ENCODE results near the gene SPSB1. TPM values are rescaled to one million over a fixed set of nuclear protein-coding genes. Genes with fewer than 3 reads are reported as not detected.

SPSB1 gene
- total and polyA plus RNA-seq, 2 of the 4 experiments (the other 2 are of a cell fraction) = 16.7 to 19.8 TPM

DNA sequence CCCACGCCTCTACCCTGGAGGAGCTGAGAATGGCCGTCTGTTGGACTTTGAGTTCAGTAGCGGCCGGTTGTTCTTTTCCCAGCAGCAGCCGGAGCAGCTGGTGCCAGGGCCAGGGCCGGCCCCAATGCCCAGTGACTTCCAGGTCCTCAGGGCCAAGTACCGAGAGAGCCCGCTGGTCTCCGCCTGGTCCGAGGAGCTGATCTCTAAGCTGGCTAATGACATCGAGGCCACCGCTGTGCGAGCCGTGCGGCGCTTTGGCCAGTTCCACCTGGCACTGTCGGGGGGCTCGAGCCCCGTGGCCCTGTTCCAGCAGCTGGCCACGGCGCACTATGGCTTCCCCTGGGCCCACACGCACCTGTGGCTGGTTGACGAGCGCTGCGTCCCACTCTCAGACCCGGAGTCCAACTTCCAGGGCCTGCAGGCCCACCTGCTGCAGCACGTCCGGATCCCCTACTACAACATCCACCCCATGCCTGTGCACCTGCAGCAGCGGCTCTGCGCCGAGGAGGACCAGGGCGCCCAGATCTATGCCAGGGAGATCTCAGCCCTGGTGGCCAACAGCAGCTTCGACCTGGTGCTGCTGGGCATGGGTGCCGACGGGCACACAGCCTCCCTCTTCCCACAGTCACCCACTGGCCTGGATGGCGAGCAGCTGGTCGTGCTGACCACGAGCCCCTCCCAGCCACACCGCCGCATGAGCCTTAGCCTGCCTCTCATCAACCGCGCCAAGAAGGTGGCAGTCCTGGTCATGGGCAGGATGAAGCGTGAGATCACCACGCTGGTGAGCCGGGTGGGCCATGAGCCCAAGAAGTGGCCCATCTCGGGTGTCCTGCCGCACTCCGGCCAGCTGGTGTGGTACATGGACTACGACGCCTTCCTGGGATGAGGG lies 28.5 kb upstream of the SPSB1 start (continued):
- no peak for TF ChIP-seq BHLHE40 (IDR thresholded peaks at IDR 0.05; ENCODE audit: low read depth, low read length)

DNA sequence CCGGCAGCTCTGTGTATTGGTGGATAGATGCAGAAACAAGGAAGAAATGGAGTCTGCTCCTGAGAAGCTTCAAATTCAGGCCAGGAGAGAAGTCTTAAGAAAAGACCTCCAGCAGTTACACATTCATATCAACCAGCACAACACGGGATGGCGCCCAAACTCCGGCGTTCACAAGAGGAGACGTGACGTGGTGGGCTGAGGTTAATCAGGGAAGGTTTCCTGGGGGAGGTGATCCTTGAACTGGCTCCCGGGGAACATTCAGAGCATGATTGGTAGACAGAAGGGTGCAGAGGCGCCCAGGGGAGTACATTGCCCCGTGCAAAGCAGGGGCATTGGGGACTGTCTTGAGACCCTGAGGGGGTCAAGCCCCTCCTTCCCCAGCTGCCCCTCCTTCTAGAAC lies 27.7 kb upstream of the SPSB1 start:
- Histone ChIP-seq H3K4ac (ENCODE audit: low read depth, low read length) (no peak overlapping the region), H3K4me3 (ENCODE audit: insufficient read depth, low read depth, low read length) (no peak overlapping the region), H2BK5ac (ENCODE audit: low read depth, low read length, poor library complexity, severe bottlenecking) (no peak overlapping the region), H3K4me2 (ENCODE audit: low read depth, low read length) (no peak overlapping the region), H3K9me3 (ENCODE audit: control insufficient read depth, insufficient read depth, low read length) (no peaks in the 10 kb centered on the region), H3K9ac (ENCODE audit: low read depth, low read length) (no peak overlapping the region), H2AK9ac (replicated peaks; ENCODE audit: low read depth, low read length, poor library complexity) (no peak overlapping the region), H3K56ac (ENCODE audit: extremely low read depth, insufficient read depth, low read length) (no peak overlapping the region), H3K36me3 (ENCODE audit: control insufficient read depth, insufficient read depth, low read length) (peaks cover 36% of the 10 kb centered on the region; the same call in 1 of the 2 replicates), H3K27me3 (ENCODE audit: control insufficient read depth, insufficient read depth, low read length) (no peaks in the 10 kb centered on the region), H3K14ac (replicated peaks; ENCODE audit: low read depth, low read length) (no peak overlapping the region), H2AFZ (replicated peaks; ENCODE audit: low read length, poor library complexity) (no peak overlapping the region), H2AK5ac (ENCODE audit: low read depth, low read length) (no peak overlapping the region), H2BK20ac (ENCODE audit: low read depth, low read length) (no peak overlapping the region), H3K18ac (ENCODE audit: low read depth, low read length) (no peak overlapping the region), H3K27ac (ENCODE audit: insufficient read depth, low read length) (no peak overlapping the region), H2BK15ac (ENCODE audit: low read depth, low read length) (no peak overlapping the region), H3K79me1 (ENCODE audit: low read depth in 1 of 2, low read length in 2 of 2) (peaks cover 6 to 25% of the 10 kb centered on the region in 2 experiments), H4K8ac (ENCODE audit: low read depth in 2 of 2, low read length in 2 of 2) (no peak overlapping the region), H3K23ac (ENCODE audit: low read depth, low read length) (no peak overlapping the region), H4K20me1 (ENCODE audit: insufficient read depth, low read length) (peaks cover 9% of the 10 kb centered on the region; the same call in 1 of the 2 replicates), H2BK120ac (ENCODE audit: low read depth, low read length) (no peak overlapping the region), H4K91ac (ENCODE audit: insufficient read depth, low read depth, low read length) (no peak overlapping the region), H3K4me1 (ENCODE audit: control insufficient read depth, insufficient read depth, low read length) (peaks cover 6% of the 10 kb centered on the region), H4K5ac (ENCODE audit: low read depth, low read length) (no peak overlapping the region), H3K9me1 (ENCODE audit: insufficient read depth, low read length) (peaks cover 5% of the 10 kb centered on the region)
- in situ Hi-C loops (cut with MboI; ENCODE audit: low sequenced_read_pairs) (no loop called here), intact Hi-C loops (cut with micrococcal nuclease) (loop anchor here (5.0 kb wide), 1 partner anchor 153 kb away; no protein-coding TSS in a partner anchor), dilution Hi-C loops (cut with HindIII; ENCODE audit: low sequenced_read_pairs, unreplicated experiment) (no loop called here)
- no peak for TF ChIP-seq MAZ (IDR thresholded peaks at IDR 0.05; ENCODE audit: borderline replicate concordance, low read depth, low read length)
- no peak for TF ChIP-seq CEBPB (IDR thresholded peaks at IDR 0.05; ENCODE audit: low read depth, low read length)
- TF ChIP-seq CTCF (conservative IDR thresholded peaks at IDR 0.05; ENCODE audit: low read depth, low read length) = no peak
- no peak for TF ChIP-seq POLR2A (IDR thresholded peaks at IDR 0.05; ENCODE audit: low read depth, low read length)
- TF ChIP-seq CHD1 (IDR thresholded peaks at IDR 0.05; ENCODE audit: low read depth, low read length) = no peak
- TF ChIP-seq MXI1 (IDR thresholded peaks at IDR 0.05; ENCODE audit: borderline replicate concordance, low read depth, low read length) = no peak
- TF ChIP-seq, protein P1, sequence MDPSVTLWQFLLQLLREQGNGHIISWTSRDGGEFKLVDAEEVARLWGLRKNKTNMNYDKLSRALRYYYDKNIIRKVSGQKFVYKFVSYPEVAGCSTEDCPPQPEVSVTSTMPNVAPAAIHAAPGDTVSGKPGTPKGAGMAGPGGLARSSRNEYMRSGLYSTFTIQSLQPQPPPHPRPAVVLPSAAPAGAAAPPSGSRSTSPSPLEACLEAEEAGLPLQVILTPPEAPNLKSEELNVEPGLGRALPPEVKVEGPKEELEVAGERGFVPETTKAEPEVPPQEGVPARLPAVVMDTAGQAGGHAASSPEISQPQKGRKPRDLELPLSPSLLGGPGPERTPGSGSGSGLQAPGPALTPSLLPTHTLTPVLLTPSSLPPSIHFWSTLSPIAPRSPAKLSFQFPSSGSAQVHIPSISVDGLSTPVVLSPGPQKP (IDR thresholded peaks at IDR 0.05; ENCODE audit: borderline replicate concordance, low read depth, low read length) = no peak
- no peak for TF ChIP-seq BHLHE40 (IDR thresholded peaks at IDR 0.05; ENCODE audit: low read depth, low read length)
- TF ChIP-seq, protein P2, sequence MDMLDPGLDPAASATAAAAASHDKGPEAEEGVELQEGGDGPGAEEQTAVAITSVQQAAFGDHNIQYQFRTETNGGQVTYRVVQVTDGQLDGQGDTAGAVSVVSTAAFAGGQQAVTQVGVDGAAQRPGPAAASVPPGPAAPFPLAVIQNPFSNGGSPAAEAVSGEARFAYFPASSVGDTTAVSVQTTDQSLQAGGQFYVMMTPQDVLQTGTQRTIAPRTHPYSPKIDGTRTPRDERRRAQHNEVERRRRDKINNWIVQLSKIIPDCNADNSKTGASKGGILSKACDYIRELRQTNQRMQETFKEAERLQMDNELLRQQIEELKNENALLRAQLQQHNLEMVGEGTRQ (IDR thresholded peaks at IDR 0.05; ENCODE audit: low read depth, low read length) = no peak
- 40% methylated on average over 1 of the region's 10 CpGs; no CpG with 5 or more reads in 1 of the 2 experiments for WGBS, 2 experiments (ENCODE audit: extremely low coverage in 2 of 2, insufficient read length in 1 of 2)
- ChIA-PET POLR2A (ENCODE audit: unreplicated experiment) (no interaction called here), CTCF (no interaction called here)
- ATAC-seq (ENCODE audit: low read depth) = no peak
- DNase-seq = no peak
- no TSS peak for BruUV-seq (replicated peaks)

All from IMR-90 (cell line).